HG02973 (cell line): ENCODE data around the gene UBTD2.
"Not testable (repeated sequence)": the region's sequence is repeated elsewhere in the genome, so short reads cannot be mapped to it uniquely, and the experiment has no call there.

ENCODE experiments used
- ATAC-seq: cut with Tn5 transposase; IDR thresholded peaks from one replicate; pipeline ENCODE4 v1.9.1; 2021; ENCODE audit warnings: moderate library complexity; ENCODE audit not compliant: unreplicated experiment

Gene UBTD2

GRCh38 chr5:172252501-172252900 is 31.1 kb downstream of the UBTD2 start:
- ATAC-seq = no peak

GRCh38 chr5:172251419-172251818 is 32.1 kb downstream of the UBTD2 start:
- ATAC-seq = no peak

GRCh38 chr5:172248637-172249036 is 34.9 kb downstream of the UBTD2 start:
- ATAC-seq = no peak

GRCh38 chr5:172245703-172246125 is 37.9 kb downstream of the UBTD2 start:
- no peak for ATAC-seq

- no peak for ATAC-seq
Measured at GRCh38 chr5:172245046-172245445, 38.5 kb downstream of the UBTD2 start.

- ATAC-seq = no peak
Measured at GRCh38 chr5:172243302-172243701, 40.3 kb downstream of the UBTD2 start.

GRCh38 chr5:172238334-172238733 is 45.2 kb downstream of the UBTD2 start:
- no peak for ATAC-seq

- no peak for ATAC-seq
Measured at GRCh38 chr5:172235827-172236736, 47.5 kb downstream of the UBTD2 start.

GRCh38 chr5:172235132-172235780 is 48.3 kb downstream of the UBTD2 start:
- ATAC-seq = peak; percentile 52

- ATAC-seq = no peak
Measured at GRCh38 chr5:172234031-172234430, 49.5 kb downstream of the UBTD2 start.

- no peak for ATAC-seq
Measured at GRCh38 chr5:172229904-172230303, 53.7 kb downstream of the UBTD2 start.

GRCh38 chr5:172224996-172225395 is 58.6 kb downstream of the UBTD2 start:
- no peak for ATAC-seq

GRCh38 chr5:172223901-172224873 is 59.4 kb downstream of the UBTD2 start:
- ATAC-seq = peak; percentile 65

- ATAC-seq = no peak
Measured at GRCh38 chr5:172219296-172219695, 64.3 kb downstream of the UBTD2 start.

- ATAC-seq = no peak
Measured at GRCh38 chr5:172216345-172216744, 67.2 kb downstream of the UBTD2 start.

- ATAC-seq = no peak
Measured at GRCh38 chr5:172213126-172213525, 70.4 kb downstream of the UBTD2 start.

- ATAC-seq = no peak
Measured at GRCh38 chr5:172211676-172212075, 71.9 kb downstream of the UBTD2 start.

GRCh38 chr5:172209714-172210113 is 73.8 kb downstream of the UBTD2 start:
- ATAC-seq = no peak

- no peak for ATAC-seq
Measured at GRCh38 chr5:172207511-172207910, 76.1 kb downstream of the UBTD2 start.

- not testable (repeated sequence) for ATAC-seq
Measured at GRCh38 chr5:172205984-172206383, 77.6 kb downstream of the UBTD2 start.

- ATAC-seq = no peak
Measured at GRCh38 chr5:172200476-172200875, 83.1 kb downstream of the UBTD2 start.
